GM21390 (cell line): ENCODE data around the gene ZNF396.

Experiments used
- ATAC-seq: cut with Tn5 transposase; IDR thresholded peaks from one replicate; pipeline ENCODE4 v1.9.1; 2021; ENCODE audit not compliant: unreplicated experiment

Gene ZNF396

DNA sequence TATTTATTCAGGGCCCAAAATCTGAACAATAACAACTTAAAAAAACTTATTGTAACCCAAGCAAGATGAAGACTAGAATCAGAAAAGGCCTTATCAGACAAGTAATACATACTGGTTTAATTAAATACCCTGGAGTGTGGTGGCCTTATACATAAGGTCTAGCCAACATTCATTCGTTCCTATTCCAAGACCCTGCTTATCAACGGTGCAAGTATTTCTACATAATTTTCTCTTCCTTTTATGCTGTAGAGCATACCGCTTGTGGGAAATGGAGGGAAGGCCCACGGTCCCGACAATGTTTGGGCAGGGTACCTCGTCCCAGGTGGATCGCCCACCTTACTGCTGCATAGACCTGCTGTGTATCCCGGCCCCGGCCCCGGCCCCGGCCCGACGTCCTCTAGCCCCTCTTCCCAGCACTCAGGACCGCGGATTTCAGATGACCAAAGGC, 33.6 kb downstream of the ZNF396 start:
- peak; percentile 0 for ATAC-seq

DNA sequence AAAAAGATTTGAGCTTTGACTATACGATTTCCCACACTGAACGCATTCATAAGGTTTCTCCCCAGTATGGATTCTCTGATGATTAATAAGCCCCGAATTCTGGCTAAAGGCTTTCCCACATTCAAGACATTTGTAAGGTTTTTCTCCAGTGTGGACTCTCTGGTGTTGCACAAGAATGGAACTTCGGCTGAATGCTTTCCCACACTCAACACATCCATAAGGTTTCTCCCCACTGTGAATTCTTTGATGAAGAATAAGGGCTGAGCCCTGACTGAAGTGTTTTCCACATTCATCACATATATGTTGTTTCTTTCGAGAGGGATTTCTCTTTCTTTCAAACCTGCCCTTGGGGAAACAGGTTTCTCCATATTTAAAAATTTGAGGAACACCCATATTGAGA, 39.9 kb downstream of the ZNF396 start:
- no peak for ATAC-seq

DNA sequence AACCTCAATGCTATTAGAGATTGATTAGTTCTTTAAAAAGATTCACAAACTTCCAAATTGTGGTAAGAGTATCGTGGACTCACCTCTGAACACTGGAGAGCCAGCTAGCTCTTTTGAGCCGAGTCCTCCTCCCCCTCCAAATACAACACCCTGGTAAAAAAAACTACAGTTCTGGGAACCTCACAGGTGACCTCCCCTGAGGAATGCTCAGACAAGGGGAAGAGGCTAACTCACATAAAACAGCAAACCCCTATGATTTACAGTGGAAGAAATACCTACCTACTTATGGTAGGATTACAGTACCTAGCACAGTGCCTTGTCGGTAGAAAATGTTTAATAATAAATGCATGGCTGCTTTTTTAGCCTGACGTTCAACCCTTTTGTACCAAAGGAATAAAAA, 41.3 kb downstream of the ZNF396 start:
- ATAC-seq, result no peak

DNA sequence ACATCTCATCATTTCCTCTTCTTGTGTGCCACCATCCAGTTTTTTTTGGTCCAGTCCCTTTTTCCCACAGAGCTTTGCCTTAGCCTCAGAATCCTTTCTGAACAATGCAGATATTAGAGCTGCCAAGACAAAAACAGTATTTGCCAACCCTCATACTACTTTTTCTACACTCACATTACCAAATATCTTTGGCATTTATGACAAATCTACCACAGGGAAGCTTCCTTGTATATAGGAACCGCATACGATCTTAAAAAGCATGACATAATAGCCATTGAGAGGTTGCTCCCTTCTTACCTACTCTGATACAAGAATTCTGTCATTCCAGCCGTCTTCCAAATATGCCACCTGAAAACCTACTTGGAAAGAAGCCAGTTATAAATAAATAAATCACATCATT, 42.3 kb downstream of the ZNF396 start:
- ATAC-seq, result no peak

DNA sequence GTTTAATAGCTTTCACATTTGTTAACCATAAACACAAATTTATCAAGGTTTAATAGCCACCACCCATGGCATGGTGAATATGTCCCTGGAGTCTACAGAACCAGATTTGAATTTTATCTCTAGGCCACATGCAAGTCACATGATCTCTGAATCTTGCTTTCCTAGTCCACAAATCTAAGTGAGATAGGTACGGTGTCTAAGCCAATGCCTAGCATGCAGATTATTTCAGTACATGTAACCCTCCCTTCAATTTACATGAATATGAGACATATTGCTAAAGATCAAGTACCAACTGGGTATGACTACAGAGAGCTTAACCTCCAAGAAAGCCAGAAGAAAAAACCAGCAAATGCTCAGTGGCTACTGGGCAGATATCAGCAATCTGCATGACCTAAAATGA, 42.9 kb downstream of the ZNF396 start:
- ATAC-seq, result no peak

DNA sequence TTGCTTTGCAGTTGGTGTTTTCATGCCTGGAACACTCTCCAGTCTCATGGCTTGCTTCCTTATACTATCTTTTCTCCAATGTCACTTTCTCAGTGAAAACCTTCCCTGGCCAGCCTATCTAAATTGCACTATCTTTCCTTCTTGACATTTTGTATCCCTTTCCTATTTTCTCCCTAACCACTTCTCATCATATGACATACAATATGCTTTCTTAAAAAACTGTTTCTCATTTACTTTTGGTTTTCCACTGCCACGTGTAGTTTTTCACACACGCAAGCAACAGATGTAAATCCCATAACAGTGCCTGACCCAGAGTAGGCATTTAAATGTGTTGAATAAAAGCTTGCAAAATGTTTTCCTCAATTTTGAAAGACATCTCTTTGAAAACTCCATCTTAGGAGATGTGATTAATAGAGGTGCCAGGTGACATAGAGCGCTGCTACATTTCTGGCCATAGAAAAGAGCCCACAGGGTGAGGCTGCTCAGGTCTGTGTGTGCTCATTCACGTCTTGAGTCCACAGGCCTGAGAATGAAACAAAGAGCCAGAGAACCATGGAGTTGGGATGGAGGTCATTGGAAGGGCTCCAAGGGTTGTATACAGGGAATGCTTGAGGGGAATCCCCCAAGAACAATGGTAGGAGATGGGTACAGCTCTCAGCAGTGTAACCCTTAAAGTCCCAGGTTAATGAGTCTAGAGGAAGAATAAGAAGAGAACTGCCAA, 45.6 kb downstream of the ZNF396 start:
- ATAC-seq, result no peak

DNA sequence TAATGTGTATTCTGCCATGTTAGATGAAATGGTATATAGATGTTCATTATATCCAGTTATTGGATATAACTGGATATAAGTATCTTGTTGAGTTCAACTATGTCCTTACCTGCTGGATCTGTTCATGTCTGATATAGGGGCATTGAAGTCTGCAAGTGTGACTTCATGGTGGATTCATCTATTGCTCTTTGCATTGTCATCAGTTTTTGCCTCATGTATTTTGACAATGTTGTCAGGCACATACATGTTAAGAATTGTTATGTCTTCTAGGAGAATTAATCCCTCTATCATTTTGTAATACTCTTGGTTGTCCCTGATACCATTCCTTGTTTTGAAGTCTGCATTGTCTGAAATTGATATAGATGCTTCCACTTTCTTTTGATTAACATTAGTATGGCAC, 48.3 kb downstream of the ZNF396 start:
- ATAC-seq, result no peak

DNA sequence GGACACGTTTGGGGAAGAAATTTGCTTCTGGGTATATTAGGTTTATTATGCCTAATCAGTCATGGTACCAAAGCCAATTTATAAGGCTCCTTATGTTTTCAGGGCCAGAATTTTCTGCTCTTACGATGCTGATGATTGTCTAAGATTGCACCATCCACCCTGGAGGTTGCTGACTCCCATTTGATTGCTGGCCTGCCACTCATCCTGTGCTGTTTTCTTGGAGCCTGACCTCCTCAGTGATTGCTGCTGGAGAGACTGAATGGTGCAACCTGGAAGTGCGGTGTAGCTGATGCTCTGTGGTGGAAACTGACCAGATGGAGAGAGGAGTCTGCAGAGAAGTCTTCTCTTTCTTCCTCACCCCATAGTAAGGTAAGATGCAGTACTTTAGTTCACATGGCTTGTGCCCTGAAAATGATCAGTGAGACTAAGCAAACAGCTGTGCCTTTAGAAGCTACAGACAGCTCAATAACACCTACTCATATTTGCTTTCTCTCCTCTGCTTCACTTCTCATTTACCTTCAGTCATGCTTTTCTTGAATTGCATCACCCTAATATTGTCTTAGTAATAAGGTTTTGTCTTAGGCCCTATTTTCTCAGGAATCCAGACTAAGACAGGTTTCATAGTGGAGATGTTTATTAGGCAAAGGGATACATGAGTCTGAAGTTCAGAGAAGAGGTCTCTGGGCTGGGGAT, 50.3 kb downstream of the ZNF396 start:
- no peak for ATAC-seq

DNA sequence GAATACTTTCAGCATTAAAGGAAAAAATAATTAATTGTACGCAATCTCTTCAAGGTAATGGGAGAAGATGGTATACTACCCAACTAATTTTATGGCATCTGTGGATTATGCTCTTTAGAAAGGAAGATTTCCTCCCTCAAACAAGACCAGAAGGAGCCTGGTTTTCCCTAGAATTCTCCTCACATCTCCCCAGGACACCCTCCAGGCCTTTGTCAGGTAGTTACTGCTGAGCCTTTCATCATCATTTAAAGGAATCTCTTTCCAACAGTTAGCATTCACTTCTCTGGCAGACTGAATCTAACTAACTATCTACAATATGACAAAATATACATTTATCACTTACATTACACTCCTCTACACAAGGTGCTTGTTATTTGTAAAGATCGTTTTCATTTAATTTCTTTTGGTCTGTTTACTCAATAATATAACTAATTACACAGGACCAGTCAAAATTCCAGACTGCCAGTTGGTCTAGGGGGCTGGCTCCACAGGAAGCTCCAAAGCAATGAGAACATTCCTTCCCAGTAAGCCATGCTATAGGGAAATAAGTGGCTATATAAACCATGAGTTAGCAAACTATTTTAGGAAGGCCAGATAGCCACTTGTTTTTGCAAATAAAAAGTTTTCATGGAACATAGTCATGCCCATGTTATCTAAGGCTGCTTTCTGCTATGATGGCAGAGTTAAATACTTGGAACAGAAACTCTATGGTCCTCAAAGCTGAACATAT, 52.0 kb downstream of the ZNF396 start:
- no peak for ATAC-seq

DNA sequence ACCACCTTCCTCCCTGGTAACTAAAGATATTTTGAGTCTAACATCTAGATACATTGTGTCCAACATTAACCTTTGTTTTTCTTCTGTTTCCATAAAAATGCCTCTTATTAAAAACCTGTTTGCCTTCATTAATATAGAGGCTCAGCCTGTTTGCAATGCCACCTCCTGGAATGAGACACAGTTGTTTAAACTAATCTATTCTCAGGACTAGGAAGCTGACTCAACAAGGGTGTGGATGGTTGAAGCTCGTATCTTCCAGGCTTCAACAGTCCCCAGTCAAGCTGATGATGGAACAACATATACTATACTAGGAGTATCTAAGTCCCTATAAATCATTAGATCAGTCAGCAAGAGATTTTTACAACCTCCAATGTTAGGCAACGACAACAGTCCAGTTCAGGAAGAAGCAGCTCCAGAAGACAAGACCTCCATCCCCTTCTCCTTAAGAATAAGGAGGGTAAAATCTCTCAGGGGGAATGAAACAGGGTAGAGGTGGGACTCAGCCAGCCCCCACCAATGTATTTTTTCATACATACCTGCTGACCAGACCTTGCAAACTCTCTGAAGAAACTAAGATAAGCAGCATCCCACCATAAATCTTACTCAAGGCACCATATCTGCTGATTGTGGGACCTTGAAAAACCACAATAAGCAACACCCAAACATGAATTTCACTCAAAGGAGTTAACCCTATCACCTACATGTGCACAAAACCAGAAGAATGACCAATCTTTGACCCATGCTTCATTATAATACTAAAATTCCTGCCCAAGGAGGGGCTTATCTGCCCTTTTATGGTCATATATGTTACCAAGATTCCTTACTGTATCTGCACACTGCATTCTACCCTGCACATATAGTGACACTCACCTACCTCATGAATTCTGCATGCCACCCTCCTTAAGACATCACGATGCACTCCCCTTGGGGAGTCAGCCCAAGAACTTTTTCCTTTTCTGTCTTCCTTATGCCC, 54.4 kb downstream of the ZNF396 start:
- no peak for ATAC-seq
